HEK293T (cell line): Measurements from ENCODE around the gene CCDC149.

ENCODE experiments used
- BHLHE40 ChIP-seq: fragments of 450-650 bp; IDR thresholded peaks from 2 replicates; pipeline ENCODE4 v1.6.1; 2016; ENCODE audit warnings: mild to moderate bottlenecking, moderate library complexity, borderline replicate concordance
- ELF4 ChIP-seq: fragments of 450-650 bp; IDR thresholded peaks from 2 replicates; pipeline ENCODE4 v1.6.1; 2017; ENCODE audit warnings: antibody characterized with exemption
- FOXK2 ChIP-seq: fragments of 450-650 bp; IDR thresholded peaks from 2 replicates; pipeline ENCODE4 v1.6.1; 2016; ENCODE audit warnings: mild to moderate bottlenecking
- FOXM1 ChIP-seq: fragments of 450-650 bp; IDR thresholded peaks from 2 replicates; pipeline ENCODE4 v1.6.1; 2017; ENCODE audit warnings: mild to moderate bottlenecking, borderline replicate concordance
- HDGF ChIP-seq: fragments of 450-650 bp; IDR thresholded peaks from 2 replicates; pipeline ENCODE4 v1.6.1; 2017; ENCODE audit warnings: antibody characterized with exemption, borderline replicate concordance
- LEF1 ChIP-seq: fragments of 450-650 bp; IDR thresholded peaks from 2 replicates; pipeline ENCODE4 v1.6.1; 2017; ENCODE audit warnings: mild to moderate bottlenecking, borderline replicate concordance
- SP1 ChIP-seq: fragments of 450-650 bp; IDR thresholded peaks from 2 replicates; pipeline ENCODE4 v1.6.1; 2017
- TF ChIP-seq, protein P1 (sequence below): fragments of 450-650 bp; IDR thresholded peaks from 2 replicates; pipeline ENCODE4 v1.6.1; 2016

DNA sequence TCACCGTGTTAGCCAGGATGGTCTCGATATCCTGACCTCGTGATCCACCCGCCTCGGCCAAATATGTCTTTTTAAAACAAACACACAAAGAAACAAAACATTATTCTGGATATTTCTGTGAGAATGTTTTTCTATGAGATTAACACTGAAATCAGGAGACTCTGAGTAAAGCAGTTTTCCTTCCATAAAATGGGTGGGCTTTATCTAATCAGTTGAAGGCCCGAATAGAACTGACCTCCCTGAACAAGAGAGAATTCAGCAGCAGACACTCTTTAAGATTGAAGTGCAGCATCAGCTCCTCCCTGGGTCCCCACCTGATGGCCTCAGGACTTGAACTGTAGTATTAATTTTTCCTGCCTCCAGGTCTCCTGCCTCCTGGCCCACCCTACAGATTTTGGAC lies 139.9 kb downstream of the CCDC149 start:
- no peak for TF ChIP-seq LEF1
- TF ChIP-seq FOXK2 = no peak
- no peak for TF ChIP-seq FOXM1
- TF ChIP-seq, protein P1, sequence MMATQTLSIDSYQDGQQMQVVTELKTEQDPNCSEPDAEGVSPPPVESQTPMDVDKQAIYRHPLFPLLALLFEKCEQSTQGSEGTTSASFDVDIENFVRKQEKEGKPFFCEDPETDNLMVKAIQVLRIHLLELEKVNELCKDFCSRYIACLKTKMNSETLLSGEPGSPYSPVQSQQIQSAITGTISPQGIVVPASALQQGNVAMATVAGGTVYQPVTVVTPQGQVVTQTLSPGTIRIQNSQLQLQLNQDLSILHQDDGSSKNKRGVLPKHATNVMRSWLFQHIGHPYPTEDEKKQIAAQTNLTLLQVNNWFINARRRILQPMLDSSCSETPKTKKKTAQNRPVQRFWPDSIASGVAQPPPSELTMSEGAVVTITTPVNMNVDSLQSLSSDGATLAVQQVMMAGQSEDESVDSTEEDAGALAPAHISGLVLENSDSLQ = no peak
- no peak for TF ChIP-seq HDGF
- TF ChIP-seq BHLHE40 = no peak
- no peak for TF ChIP-seq SP1
- TF ChIP-seq ELF4 = no peak
